Measurements from ENCODE around the gene HLA-DMA.

The HLA-DMA gene

DNA sequence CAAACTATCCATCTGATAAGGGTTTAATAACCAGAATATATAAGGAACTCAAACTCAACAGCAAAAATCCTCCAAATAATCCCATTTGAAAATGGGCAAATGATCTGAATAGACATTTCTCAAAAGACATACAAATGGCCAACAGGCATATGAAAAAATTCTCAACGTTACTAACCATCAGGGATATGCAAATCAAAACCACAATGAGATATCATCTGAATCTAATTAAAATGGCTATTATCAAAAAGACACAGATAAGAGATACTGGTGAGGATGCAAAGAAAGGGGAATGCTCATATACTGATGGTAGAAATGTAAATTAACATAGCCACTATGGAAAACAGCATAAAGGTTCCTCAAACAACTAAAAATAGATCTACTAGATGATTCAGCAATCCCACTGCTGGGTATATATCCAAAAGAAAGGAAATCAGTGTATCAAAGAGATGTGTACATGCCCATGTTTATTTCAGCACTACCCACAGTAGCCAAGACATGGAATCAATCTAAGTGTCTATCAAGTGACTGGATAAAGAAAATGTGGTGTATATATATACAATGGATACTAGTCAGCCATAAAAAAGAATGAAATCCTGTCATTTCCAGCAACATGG lies 9.4 kb upstream of the HLA-DMA start:
- TF ChIP-seq CTCF (IDR thresholded peaks at IDR 0.05; ENCODE audit: control extremely low read depth, extremely low read depth, low read depth, missing control alignments), result no peak
- no peak for DNase-seq (ENCODE audit: extremely low spot score)
- ChIA-PET CTCF (interaction anchor here (0.7 to 14.8 kb wide), 5 partner anchors 8 to 29 kb away, joined by 4 to 313 read pairs (median 5); partner anchors contain the start of gene HLA-DMA), POLR2A (interaction anchor here (1.4 to 2.2 kb wide), 2 partner anchors 10 kb away, joined by 7 to 28 read pairs; no protein-coding TSS in a partner anchor)

- no peak for DNase-seq (ENCODE audit: extremely low spot score)
- POLR2A ChIA-PET, result interaction anchor here (1.4 kb wide), 1 partner anchor 12 kb away, joined by 7 read pairs; no protein-coding TSS in a partner anchor
- CTCF ChIA-PET, result interaction anchor here (14.8 kb wide), 1 partner anchor 6 kb away, joined by 313 read pairs; the partner anchor contains the start of gene HLA-DMA
- TF ChIP-seq CTCF (IDR thresholded peaks at IDR 0.05; ENCODE audit: control extremely low read depth, extremely low read depth, low read depth, missing control alignments), result no peak
Measured at GRCh38 chr6:32960563-32960962, 7.7 kb upstream of the HLA-DMA start.

- ChIA-PET CTCF (interaction anchor here (0.9 to 13.5 kb wide), 7 partner anchors 12 to 88 kb away, joined by 3 to 379 read pairs (median 8); partner anchors contain the start of genes BRD2 and HLA-DMB), POLR2A (interaction anchor here (1.2 to 6.1 kb wide), 2 partner anchors 14 to 28 kb away, joined by 5 to 219 read pairs; partner anchors contain the start of gene BRD2)
- no peak for TF ChIP-seq CTCF (IDR thresholded peaks at IDR 0.05; ENCODE audit: control extremely low read depth, extremely low read depth, low read depth, missing control alignments)
- no peak for DNase-seq (ENCODE audit: extremely low spot score)
Measured at GRCh38 chr6:32956176-32956575, 3.3 kb upstream of the HLA-DMA start.

- no peak for DNase-seq (ENCODE audit: extremely low spot score)
- peak; percentile 60 for TF ChIP-seq CTCF (IDR thresholded peaks at IDR 0.05; ENCODE audit: control extremely low read depth, extremely low read depth, low read depth, missing control alignments)
- POLR2A ChIA-PET, result interaction anchor here (0.6 to 6.1 kb wide), 2 partner anchors 15 to 117 kb away, joined by 4 to 219 read pairs; partner anchors contain the start of genes BRD2 and TAP2
- CTCF ChIA-PET, result interaction anchor here (1.3 to 13.5 kb wide), 14 partner anchors 13 to 217 kb away, joined by 3 to 379 read pairs (median 7); partner anchors contain the start of genes BRD2, HLA-DMB, TAP1 and TAP2
Measured at GRCh38 chr6:32954986-32955802, 2.3 kb upstream of the HLA-DMA start.

DNA sequence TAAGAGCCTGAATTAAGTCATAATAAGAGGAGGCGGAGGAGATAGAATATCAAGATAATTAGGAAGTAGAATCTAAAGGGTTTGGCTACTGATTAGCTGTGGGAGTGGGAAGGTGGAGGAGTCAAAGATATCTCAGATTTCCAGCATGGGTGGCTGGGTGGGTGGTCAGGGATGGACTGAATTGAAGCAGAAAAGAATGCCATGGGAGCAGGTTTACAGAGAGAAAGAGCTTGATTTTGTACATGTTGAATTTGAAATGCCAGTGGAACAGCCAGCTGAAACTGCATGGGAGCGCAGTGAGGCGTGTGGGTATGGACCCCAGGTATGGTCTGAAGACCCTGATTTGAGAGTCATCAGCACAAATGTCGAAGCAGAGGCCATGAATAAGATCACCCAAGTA lies 1.4 kb upstream of the HLA-DMA start:
- TF ChIP-seq CTCF (IDR thresholded peaks at IDR 0.05; ENCODE audit: control extremely low read depth, extremely low read depth, low read depth, missing control alignments), result no peak
- ChIA-PET CTCF (interaction anchor here (0.8 to 13.5 kb wide), 19 partner anchors 14 to 294 kb away, joined by 3 to 379 read pairs (median 6); partner anchors contain the start of genes BRD2, HLA-DMB, TAP1 and TAP2), POLR2A (interaction anchor here (0.6 to 6.1 kb wide), 3 partner anchors 16 to 116 kb away, joined by 4 to 219 read pairs (median 6); partner anchors contain the start of genes BRD2 and TAP2)
- no peak for DNase-seq (ENCODE audit: extremely low spot score)

GRCh38 chr6:32953775-32954174 lies 878 bp upstream of the HLA-DMA start:
- no peak for DNase-seq (ENCODE audit: extremely low spot score)
- ChIA-PET CTCF (interaction anchor here (0.8 to 13.5 kb wide), 21 partner anchors 14 to 295 kb away, joined by 3 to 379 read pairs (median 6); partner anchors contain the start of genes BRD2, HLA-DMB, TAP1 and TAP2), POLR2A (interaction anchor here (1.5 to 6.1 kb wide), 4 partner anchors 9 to 22 kb away, joined by 6 to 219 read pairs (median 8); partner anchors contain the start of gene BRD2)
- no peak for TF ChIP-seq CTCF (IDR thresholded peaks at IDR 0.05; ENCODE audit: control extremely low read depth, extremely low read depth, low read depth, missing control alignments)

All from GM10248 (cell line).